Endothelial cell of umbilical vein (primary cell): Measurements from ENCODE around the gene MYO5B. TPM values are rescaled to one million over a fixed set of nuclear protein-coding genes. Genes with fewer than 3 reads are reported as not detected.

Experiments
- BruUV-seq: library from RNA; stranded (reverse); fragments of 400-500 nt; replicated peaks from 2 replicates; lab custom pipeline; 2021; lab: Mats Ljungman, UMichigan
- CTCF ChIA-PET: fragments of 300-600, 350-600 bp; sonication (Branson Sonifier 250); formaldehyde crosslinking; loops from one replicate; lab custom pipeline; 2021; ENCODE audit warnings: antibody characterized with exemption, inconsistent platforms; lab: Charles Lee
- POLR2A ChIA-PET: fragments of 300-600, 350-600 bp; sonication (Branson Sonifier 250); formaldehyde crosslinking; loops from one replicate; lab custom pipeline; 2021; ENCODE audit warnings: antibody characterized with exemption, inconsistent platforms; lab: Charles Lee
- DNase-seq: peaks from one replicate; pipeline ENCODE4 v3.0.0-alpha.2; 2011; ENCODE audit warnings: low read depth, low spot score
- FAIRE-seq: peaks from 2 replicates; lab custom pipeline; 2011; peaks lifted over from hg19 to GRCh38; lab: Jason Lieb, UNC
- H2AFZ ChIP-seq: 2 replicates; pipeline ENCODE4 v1.6.0; 2012; ENCODE audit warnings: low read depth, low read length, control low read depth, inconsistent platforms
- H3K27ac ChIP-seq: 2 replicates; pipeline ENCODE4 v1.5.1; 2011; ENCODE audit warnings: low read depth, mild to moderate bottlenecking, control low read depth, low read length, moderate library complexity; ENCODE audit not compliant: insufficient read depth
- H3K27me3 ChIP-seq, 2 experiments: 2 replicates each; pipeline versions ENCODE4 v1.6.0 to v1.6.1; 2011; ENCODE audit warnings: low read length in 2 of 2, mixed read lengths in 1 of 2; ENCODE audit not compliant: control insufficient read depth in 2 of 2, insufficient read depth in 2 of 2
- H3K36me3 ChIP-seq, 2 experiments: 2 replicates in 1 of 2; 3 replicates in 1 of 2; pipeline ENCODE4 v1.5.1; 2011; ENCODE audit warnings: low read length in 2 of 2, mild to moderate bottlenecking in 1 of 2, moderate library complexity in 1 of 2; ENCODE audit not compliant: control insufficient read depth in 2 of 2, insufficient read depth in 2 of 2; ENCODE audit errors: extremely low read depth in 1 of 2
- H3K4me1 ChIP-seq: 3 replicates; pipeline ENCODE4 v1.5.1; 2011; ENCODE audit warnings: mild to moderate bottlenecking, low read length; ENCODE audit not compliant: control insufficient read depth, insufficient read depth; ENCODE audit errors: extremely low read depth
- H3K4me2 ChIP-seq: 2 replicates; pipeline ENCODE4 v1.6.1; 2011; ENCODE audit warnings: low read length, control low read depth, mixed read lengths; ENCODE audit not compliant: insufficient read depth
- H3K4me3 ChIP-seq, 3 experiments: fragments of 200-600 bp in 1 of 3; sonication (generic), shearing (Covaris generic) in 1 of 3; replicated peaks in 1 of 3; 2 replicates each; pipeline ENCODE4 v1.5.1; 2011 to 2016; ENCODE audit warnings: control low read depth in 3 of 3, low read length in 3 of 3, mild to moderate bottlenecking in 2 of 3, inconsistent platforms in 1 of 3, low read depth in 1 of 3, moderate library complexity in 1 of 3; ENCODE audit not compliant: insufficient read depth in 1 of 3
- H3K79me2 ChIP-seq: 2 replicates; pipeline ENCODE4 v1.6.0; 2012; ENCODE audit warnings: low read length, inconsistent platforms; ENCODE audit not compliant: control insufficient read depth, insufficient read depth
- H3K9ac ChIP-seq: replicated peaks from 2 replicates; pipeline ENCODE3; 2011; ENCODE audit warnings: low read length, control low read depth; ENCODE audit not compliant: insufficient read depth; ENCODE audit errors: extremely low read depth
- H3K9me1 ChIP-seq: replicated peaks from 3 replicates; pipeline ENCODE4 v1.6.0; 2011; ENCODE audit warnings: mild to moderate bottlenecking, low read length; ENCODE audit not compliant: control insufficient read depth, insufficient read depth; ENCODE audit errors: extremely low read depth
- H3K9me3 ChIP-seq: replicated peaks from 2 replicates; pipeline ENCODE4 v1.5.1; 2012; ENCODE audit warnings: low read length, inconsistent platforms; ENCODE audit not compliant: control insufficient read depth, insufficient read depth
- H4K20me1 ChIP-seq: replicated peaks from 2 replicates; pipeline ENCODE3; 2011; ENCODE audit warnings: mild to moderate bottlenecking, low read length; ENCODE audit not compliant: control insufficient read depth, insufficient read depth; ENCODE audit errors: extremely low read depth
- FOS ChIP-seq: IDR thresholded peaks from 2 replicates; pipeline ENCODE4 v1.6.1; 2011; ENCODE audit warnings: mild to moderate bottlenecking, low read length, moderate library complexity, borderline replicate concordance; ENCODE audit not compliant: insufficient read depth
- GATA2 ChIP-seq: IDR thresholded peaks from 2 replicates; pipeline ENCODE4 v1.7.0; 2011; ENCODE audit warnings: low read depth, mild to moderate bottlenecking, moderate library complexity, mixed read lengths, low read length; ENCODE audit not compliant: insufficient read length, insufficient read depth
- JUN ChIP-seq: IDR thresholded peaks from 2 replicates; pipeline ENCODE4 v1.6.1; 2011; ENCODE audit warnings: borderline replicate concordance, low read depth; ENCODE audit not compliant: insufficient read length, insufficient read depth
- MYC ChIP-seq: IDR thresholded peaks from one replicate; pipeline ENCODE4 v1.6.1; 2011; ENCODE audit warnings: mild to moderate bottlenecking, low read depth, low read length
- dilution Hi-C: fragments of 300-500 bp; cut with MboI; formaldehyde crosslinking; loops from one replicate; pipeline ENCODE4 v1.15.0; 2019; ENCODE audit warnings: low sequenced_read_pairs; ENCODE audit not compliant: extremely low pct_ligation_motif_present
- intact Hi-C: fragments of 100-400 bp; cut with micrococcal nuclease; formaldehyde crosslinking; loops from one replicate; pipeline ENCODE4 v1.10.0; 2022
- polyA plus RNA-seq, 4 experiments: library from polyadenylated mRNA; depleted of rRNA in 3 of 4; stranded (reverse) in 3 of 4; unstranded in 1 of 4; fragments of >200 nt; gene quantifications; 2 replicates each; pipeline versions ENCODE4 v1.2.1 to v1.2.3, GENCODE V29; 2011 to 2012; ENCODE audit warnings: missing spikeins in 1 of 4
- total RNA-seq: library from RNA; stranded (reverse); gene quantifications from 2 replicates; pipeline ENCODE4 v1.2.3, GENCODE V29; 2021
- TF ChIP-seq, protein P1 (sequence below), 2 donors: IDR thresholded peaks; 1 replicate in 1 of 2; 2 replicates in 1 of 2; pipeline ENCODE4 v1.5.1; 2011; ENCODE audit warnings: low read length in 2 of 2, mild to moderate bottlenecking in 2 of 2, moderate library complexity in 2 of 2, control low read depth in 1 of 2, inconsistent platforms in 1 of 2, low read depth in 1 of 2; ENCODE audit not compliant: insufficient read depth in 1 of 2; ENCODE audit errors: extremely low read depth in 1 of 2

The MYO5B gene
- total and polyA plus RNA-seq, 2 donors (not counting 3 experiments of a cell fraction or from before 2014, with no cell fraction given), result 0.54 to 1.1 TPM

DNA sequence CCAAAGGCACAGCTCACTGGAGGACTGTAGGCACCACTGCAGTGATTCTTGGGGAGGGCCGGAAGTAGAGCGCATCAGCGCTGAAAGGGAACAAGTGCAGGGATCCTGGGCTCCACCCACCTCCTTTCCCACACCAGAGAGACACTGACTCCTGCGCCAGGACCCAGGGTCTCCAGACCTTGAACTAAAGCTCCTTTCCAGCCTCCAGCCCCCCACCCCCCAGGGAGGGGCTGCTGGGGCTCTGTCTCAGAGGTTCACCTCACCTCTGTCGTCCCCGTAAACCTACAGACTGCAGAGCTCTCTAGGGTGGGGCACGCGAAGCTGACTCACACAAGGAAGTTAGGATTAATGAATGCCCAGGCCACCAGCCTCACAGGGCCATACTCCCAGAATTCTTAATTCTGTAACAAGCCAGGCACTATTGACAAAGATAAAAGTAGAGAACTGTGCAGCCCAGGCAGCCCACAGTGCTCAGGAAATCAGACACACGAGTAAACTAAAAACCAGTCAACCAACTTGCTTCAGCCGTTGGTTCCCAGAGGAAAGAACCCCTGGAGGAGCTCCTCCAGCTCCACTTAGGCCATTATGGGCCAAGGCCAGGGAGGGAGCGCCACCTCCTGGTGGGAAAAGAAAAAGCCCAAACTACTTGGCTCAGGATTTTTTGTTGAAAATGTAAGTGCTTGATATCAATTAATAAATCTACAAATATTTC lies 336.5 kb downstream of the MYO5B start:
- intact Hi-C loops (loop anchor here (1.0 to 5.0 kb wide), 10 partner anchors 44 to 611 kb away; partner anchors contain the start of gene DYM), dilution Hi-C loops (loop anchor here (25.0 kb wide), 1 partner anchor 346 kb away; no protein-coding TSS in a partner anchor)
- TF ChIP-seq, protein P1, sequence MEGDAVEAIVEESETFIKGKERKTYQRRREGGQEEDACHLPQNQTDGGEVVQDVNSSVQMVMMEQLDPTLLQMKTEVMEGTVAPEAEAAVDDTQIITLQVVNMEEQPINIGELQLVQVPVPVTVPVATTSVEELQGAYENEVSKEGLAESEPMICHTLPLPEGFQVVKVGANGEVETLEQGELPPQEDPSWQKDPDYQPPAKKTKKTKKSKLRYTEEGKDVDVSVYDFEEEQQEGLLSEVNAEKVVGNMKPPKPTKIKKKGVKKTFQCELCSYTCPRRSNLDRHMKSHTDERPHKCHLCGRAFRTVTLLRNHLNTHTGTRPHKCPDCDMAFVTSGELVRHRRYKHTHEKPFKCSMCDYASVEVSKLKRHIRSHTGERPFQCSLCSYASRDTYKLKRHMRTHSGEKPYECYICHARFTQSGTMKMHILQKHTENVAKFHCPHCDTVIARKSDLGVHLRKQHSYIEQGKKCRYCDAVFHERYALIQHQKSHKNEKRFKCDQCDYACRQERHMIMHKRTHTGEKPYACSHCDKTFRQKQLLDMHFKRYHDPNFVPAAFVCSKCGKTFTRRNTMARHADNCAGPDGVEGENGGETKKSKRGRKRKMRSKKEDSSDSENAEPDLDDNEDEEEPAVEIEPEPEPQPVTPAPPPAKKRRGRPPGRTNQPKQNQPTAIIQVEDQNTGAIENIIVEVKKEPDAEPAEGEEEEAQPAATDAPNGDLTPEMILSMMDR (IDR thresholded peaks at IDR 0.05; ENCODE audit: extremely low read depth in 1 of 2, insufficient read depth in 1 of 2, low read depth in 1 of 2, low read length in 2 of 2), result peak; percentile 83 to 86
- no peak for TF ChIP-seq MYC
- TF ChIP-seq GATA2, result no peak
- peak; percentile 41 for TF ChIP-seq FOS
- TF ChIP-seq JUN, result no peak
- peaks cover 5% of the 10 kb centered on the region for H3K4me1 ChIP-seq
- H3K4me2 ChIP-seq, result peak overlapping the region; percentile 10
- H3K4me3 ChIP-seq, result no peak overlapping the region
- BruUV-seq, result no TSS peak
- no peaks in the 10 kb centered on the region for H4K20me1 ChIP-seq
- CTCF ChIA-PET, result interaction anchor here (0.6 to 10.5 kb wide), 69 partner anchors 9 to 1183 kb away, joined by 3 to 452 read pairs (median 5); partner anchors contain the start of genes ACAA2, C18orf32 and LIPG
- H3K9ac ChIP-seq, result no peak overlapping the region
- POLR2A ChIA-PET, result interaction anchor here (1.4 to 1.9 kb wide), 2 partner anchors 11 to 45 kb away, joined by 3 to 4 read pairs; no protein-coding TSS in a partner anchor
- peak overlapping the region; percentile 19 for H3K27ac ChIP-seq
- H3K9me3 ChIP-seq, result no peaks in the 10 kb centered on the region
- FAIRE-seq (peak; percentile 89), DNase-seq (peak; percentile 77)
- peak overlapping the region; percentile 94 for H2AFZ ChIP-seq
- H3K27me3 ChIP-seq, result no peaks in the 10 kb centered on the region
- no peaks in the 10 kb centered on the region for H3K79me2 ChIP-seq
- H3K36me3 ChIP-seq, result no peaks in the 10 kb centered on the region
- no peaks in the 10 kb centered on the region for H3K9me1 ChIP-seq
